ENCODE results near the gene NSD2.
"Not testable (repeated sequence)": the region's sequence is repeated elsewhere in the genome, so short reads cannot be mapped to it uniquely, and the experiment has no call there.

The NSD2 gene

DNA sequence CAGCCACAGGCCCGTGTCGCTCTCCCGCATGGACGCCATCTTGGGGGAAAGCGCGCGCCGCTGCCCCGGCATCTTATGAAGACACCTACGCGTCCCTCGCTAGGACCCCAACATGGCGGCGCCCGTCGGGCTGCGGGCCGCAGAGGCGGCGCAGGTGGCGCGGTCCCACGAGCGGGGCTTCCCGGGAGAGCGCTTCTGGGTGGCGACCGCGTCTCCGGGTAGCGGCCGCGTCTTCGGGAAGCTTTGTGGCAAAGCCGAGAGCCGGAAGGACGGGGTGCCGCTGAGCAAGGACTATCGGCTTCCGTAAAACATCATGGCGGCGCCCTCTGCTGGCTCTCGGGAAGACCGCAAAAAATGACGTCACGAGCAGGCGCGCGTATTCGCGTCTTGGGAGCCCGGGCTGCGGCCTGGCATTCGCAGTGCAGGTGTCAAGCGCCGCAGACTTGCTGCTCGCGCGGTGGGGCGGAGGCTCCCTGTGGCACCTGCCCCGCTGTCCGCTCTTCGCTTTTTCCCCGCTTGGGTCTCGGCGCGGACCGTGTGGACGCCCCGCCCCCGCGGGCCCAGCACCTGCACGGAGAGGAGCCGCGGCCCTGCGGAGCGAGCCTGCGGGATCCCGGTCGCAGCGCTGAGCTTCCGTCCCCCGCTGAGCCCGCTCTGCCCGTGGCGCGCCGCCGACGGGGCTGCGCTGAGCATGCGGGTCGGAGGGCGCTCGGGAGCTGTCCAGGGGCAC is 137.9 kb downstream of the NSD2 start, which contains the start of gene NELFA:
NELFA (minus strand) TSS at position 54 of the 730 bp plus-strand sequence; CDS start at position 39, 15 bp downstream.
- DNase-seq = peak; percentile 94

DNA sequence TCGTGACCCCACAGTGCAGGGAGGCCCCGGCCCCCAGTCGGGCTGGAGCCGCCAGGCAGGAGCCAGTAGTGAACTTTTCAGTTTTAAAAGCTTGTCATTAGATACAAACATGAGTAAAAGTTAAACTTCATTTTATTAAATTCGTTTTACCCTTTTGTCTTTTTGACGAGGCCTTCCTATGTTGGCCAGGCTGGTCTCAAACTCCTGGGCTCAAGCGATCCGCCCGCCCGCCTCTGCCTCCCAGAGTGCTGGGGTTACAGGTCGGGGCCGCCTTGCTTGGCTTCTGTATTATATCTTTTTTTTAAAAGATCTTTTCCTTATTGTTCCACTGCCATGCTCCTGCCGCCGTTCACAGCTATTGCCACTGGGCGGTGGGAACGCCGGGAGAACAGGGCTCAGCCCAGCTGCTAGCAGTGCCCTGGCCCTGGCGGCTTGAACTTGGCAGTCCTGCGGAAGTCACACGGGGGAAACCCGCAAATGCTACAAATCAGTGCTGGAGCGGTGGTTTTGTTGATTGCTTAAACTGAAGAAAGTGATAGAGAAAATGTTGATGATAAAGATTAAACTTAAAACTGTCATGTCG is 138.5 kb downstream of the NSD2 start:
- DNase-seq = peak; percentile 52

DNA sequence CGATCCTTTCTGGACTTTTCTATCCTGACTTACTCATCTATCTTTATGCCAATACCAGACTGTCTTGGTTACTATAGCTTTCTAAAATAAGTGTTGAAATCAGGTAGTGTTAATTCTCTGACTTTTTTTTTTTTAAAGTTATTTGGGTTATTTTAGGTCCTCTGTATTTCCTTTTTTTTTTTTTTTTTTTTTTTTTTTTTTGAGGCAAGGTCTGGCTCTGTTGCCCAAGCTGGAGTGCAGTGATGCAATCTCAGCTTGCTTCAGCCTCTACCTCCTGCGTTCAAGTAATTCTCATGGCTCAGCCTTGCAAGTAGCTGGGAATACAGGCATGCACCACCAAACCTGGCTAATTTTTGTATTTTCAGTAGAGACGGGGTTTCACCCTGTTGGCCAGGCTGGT is 140.4 kb downstream of the NSD2 start:
- no peak for DNase-seq

DNA sequence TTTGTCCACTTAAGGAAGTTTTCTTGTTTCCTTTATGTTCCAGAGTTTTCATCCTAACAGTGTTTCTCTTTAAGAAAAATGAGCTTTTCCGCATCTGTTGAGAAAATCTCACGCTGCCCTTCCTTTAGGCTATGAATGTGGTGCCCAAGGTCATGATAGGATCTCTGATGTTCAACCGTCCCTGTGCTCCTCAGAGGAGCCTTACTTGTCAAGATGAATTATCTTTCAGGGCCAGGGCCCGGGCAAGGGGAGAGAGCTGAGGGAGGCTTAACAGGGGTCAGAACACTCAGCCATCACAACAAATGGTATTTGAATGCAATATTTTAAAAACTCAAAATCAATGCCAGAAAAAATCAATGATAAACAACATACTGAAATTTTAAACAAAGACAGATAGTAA is 143.8 kb downstream of the NSD2 start:
- DNase-seq = no peak

DNA sequence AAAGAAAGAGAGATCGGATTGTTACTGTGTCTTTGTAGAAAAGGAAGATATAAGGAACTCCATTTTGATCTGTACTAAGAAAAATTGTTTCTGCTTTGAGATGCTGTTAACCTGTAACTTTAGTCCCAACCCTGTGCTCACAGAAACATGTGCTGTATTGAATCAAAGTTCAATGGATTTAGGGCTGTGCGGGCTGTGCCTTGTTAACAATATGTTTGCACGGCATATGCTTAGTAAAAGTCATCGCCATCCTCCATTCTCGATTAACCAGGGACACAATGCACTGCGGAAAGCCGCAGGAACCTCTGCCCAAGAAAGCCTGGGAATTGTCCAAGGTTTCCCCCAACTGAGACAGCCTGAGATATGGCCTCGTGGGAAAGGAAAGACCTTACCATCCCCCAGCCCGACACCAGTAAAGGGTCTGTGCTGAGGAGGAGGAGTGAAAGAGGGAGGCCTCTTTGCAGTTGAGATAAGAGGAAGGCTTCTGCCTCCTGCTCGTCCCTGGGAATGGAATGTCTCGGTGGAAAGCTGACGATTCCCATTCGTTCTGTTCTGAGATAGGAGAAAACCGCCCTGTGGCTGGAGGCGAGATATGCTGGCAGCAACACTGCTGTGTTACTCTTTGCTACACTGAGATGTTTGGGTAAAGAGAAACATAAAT is 150.3 kb downstream of the NSD2 start:
- not testable (repeated sequence) for DNase-seq

DNA sequence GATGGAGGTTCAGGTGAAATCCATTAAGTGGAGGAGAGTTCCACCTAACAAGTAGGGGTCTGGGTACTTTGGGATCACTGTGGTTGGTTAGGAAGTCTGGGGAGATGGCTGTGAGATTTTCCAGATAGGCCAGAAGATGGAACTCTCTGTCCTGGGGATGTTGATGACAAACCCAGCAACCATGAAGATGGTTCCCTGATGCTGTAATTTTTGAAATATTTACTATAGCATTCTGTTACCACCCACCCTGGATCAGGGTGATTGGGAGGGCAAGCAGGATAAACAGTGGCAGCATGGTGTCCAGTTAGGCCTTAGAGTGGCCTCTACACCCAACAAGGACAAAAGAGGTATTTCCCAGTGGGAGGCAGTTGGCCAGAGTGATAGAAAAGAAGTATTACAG is 153.5 kb downstream of the NSD2 start:
- no peak for DNase-seq

DNA sequence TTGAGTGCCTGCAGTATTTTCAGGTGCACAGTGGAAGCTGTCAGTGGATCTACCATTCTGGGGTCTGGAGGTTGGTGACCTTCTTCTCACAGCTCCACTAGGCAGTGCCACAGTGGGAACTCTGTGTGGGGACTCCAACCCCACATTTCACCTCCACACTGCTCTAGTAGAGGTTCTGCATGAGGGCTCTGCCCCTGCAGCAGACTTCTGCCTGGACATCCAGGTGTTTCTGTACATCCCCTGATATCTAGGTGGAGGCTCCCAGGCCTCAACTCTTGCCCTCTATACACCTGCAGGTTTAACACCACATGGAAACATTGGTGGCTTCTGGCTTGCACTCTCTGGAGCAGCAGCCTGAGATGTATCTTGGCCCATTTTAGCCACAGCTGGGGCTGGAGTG is 154.6 kb downstream of the NSD2 start:
- DNase-seq = no peak

DNA sequence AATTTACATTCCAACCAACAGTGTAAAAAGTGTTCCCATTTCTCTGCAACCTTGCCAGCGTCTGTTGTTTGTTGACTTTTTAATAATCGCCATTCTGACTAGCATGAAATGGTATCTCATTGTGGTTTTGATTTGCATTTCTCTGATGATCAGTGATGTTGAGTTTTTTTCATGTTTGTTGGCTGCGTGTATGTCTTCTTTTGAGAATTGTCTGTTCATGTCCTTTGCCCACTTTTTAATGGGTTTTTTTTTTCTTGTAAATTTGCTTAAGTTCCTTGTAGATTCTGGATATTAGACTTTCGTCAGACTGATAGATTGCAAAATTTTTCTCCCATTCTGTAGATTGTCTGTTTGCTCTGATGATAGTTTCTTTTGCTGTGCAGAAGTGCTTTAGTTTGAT is 155.9 kb downstream of the NSD2 start:
- not testable (repeated sequence) for DNase-seq

DNA sequence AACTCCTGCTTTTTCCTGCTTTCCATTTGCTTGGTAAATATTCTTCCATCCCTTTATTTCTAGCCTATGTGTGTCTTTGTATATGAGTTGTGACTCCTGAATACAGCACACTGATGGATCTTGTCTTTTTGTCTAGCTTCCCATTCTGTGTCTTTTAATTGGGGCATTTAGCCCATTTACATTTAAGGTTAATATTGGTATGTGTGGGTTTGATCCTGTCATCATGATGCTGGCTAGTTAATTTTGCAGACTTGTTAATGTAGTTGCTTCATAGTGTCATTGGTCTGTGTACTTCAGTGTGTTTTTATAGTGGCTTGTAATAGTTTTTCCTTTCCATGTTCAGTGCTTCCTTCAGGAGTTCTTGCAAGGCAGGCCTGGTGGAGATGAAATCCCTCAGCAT is 160.0 kb downstream of the NSD2 start:
- not testable (repeated sequence) for DNase-seq
